ENCODE results near the gene LMNTD1.

LMNTD1 gene

DNA sequence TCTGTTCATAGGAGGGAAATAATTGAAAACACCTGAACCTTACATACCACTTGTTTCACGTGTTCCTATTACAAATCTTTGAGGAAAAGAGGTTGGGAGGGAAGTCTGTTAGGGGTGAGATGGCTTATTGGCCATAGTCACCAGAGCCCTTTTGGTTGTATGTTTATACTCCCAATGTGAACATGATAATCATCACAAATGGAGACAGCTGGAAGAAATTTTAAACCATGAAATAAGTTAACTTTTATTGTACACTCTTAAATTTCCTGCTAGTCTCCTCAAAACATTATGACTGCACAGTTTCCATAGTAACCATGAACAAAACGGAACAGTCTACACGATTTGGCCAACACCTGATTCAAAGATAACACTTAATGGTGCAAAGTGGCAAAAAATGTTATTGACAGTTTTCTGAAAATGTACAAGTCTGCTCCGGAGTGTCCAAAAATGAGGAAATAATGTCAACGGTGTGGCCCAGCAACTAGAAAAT, 56.9 kb downstream of the LMNTD1 start:
- Histone ChIP-seq H3K4me3 (ENCODE audit: low read depth, low read length) (no peak overlapping the region), H3K9me3 (ENCODE audit: control insufficient read depth, insufficient read depth, low read depth, low read length) (no peaks in the 10 kb centered on the region), H3K36me3 (ENCODE audit: control insufficient read depth in 2 of 2, insufficient read depth in 1 of 2, low read length in 2 of 2) (no peaks in the 10 kb centered on the region), H3K27ac (ENCODE audit: extremely low read depth, low read depth, low read length) (no peak overlapping the region), H3K4me1 (ENCODE audit: control insufficient read depth, insufficient read depth, low read length) (no peaks in the 10 kb centered on the region)
- CTCF ChIA-PET = interaction anchor here (0.6 kb wide), 2 partner anchors 9 to 23 kb away, joined by 3 read pairs; no protein-coding TSS in a partner anchor
- TF ChIP-seq ZNF776 (tag by site-specific recombination; IDR thresholded peaks at IDR 0.05; ENCODE audit: borderline replicate concordance) (no peak), SP7 (tag by site-specific recombination; IDR thresholded peaks at IDR 0.05) (no peak)
- POLR2A ChIA-PET = no interaction called here

DNA sequence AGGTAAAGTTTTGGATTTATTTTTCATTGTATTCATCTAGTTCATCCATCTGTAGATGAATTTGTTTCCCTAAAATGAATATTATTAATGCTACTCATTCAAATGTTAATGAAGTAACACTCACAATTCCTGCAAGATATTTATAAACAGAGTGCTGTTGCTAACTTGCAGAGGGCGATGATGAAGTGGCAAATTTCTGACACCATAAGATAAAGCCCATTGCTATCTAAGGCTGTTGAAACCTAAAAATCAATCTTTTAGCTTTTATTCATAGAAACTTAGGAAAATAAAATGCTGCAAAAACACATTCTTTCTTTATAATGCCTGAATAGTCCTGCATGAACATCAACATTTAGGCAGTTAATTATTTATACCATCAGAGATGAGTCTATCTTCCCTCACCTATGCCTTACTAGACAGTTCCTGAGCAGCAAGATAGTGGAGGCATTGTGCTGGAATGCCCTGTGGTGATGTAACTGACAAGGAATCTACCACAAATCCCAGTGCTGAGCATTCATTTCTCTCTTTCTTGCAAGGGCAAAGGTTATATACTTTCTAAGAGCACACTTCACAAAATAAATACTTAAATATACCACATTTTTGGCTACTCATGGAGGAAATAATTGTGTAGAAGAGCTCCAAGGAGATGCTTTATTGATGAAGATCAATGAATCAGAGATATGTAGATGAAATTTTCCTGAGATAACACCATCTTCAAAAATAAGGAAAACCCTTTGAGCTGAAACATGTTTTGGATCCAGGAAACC, 57.6 kb downstream of the LMNTD1 start:
- H3K9me3 ChIP-seq (ENCODE audit: control insufficient read depth, insufficient read depth, low read depth, low read length) = no peaks in the 10 kb centered on the region
- no peak overlapping the region for H3K4me3 ChIP-seq (ENCODE audit: low read depth, low read length)
- ChIA-PET CTCF (no interaction called here), POLR2A (no interaction called here)
- TF ChIP-seq HOXD13 (CRISPR knock-in tag; IDR thresholded peaks at IDR 0.05; ENCODE audit: borderline replicate concordance) (no peak), ZNF600 (tag by site-specific recombination; IDR thresholded peaks at IDR 0.05) (peak; percentile 40; the same call in 1 of the 2 replicates)
- H3K4me1 ChIP-seq (ENCODE audit: control insufficient read depth, insufficient read depth, low read length) = no peaks in the 10 kb centered on the region
- no peak overlapping the region for H3K27ac ChIP-seq (ENCODE audit: extremely low read depth, low read depth, low read length)
- H3K36me3 ChIP-seq (ENCODE audit: control insufficient read depth in 2 of 2, insufficient read depth in 1 of 2, low read length in 2 of 2) = no peaks in the 10 kb centered on the region

DNA sequence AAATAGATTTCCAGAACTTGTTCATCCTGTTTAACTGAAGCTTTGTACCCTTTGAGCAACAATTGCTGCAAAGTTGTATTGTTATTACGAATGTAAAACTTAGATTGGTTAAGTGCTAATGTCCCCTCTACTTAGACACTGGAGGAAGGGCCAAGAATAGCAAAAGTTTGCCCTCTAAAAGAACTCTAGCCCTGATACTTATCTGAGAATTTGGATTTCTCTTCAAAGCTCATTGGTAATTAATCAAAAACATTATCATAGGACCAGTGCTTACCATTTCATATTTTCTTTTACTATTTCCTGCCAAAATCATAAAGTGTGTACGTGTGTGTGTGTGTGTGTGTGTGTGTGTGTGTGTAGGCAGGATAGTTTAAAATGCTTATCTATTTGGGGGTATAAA, 58.2 kb downstream of the LMNTD1 start:
- Histone ChIP-seq H3K27ac (ENCODE audit: extremely low read depth, low read depth, low read length) (no peak overlapping the region), H3K9me3 (ENCODE audit: control insufficient read depth, insufficient read depth, low read depth, low read length) (no peaks in the 10 kb centered on the region), H3K4me1 (ENCODE audit: control insufficient read depth, insufficient read depth, low read length) (no peaks in the 10 kb centered on the region), H3K36me3 (ENCODE audit: control insufficient read depth in 2 of 2, insufficient read depth in 1 of 2, low read length in 2 of 2) (no peaks in the 10 kb centered on the region), H3K4me3 (ENCODE audit: low read depth, low read length) (no peak overlapping the region)
- ChIA-PET POLR2A (no interaction called here), CTCF (interaction anchor here (0.6 kb wide), 1 partner anchor 18 kb away, joined by 4 read pairs; no protein-coding TSS in a partner anchor)
- TF ChIP-seq, protein P1, sequence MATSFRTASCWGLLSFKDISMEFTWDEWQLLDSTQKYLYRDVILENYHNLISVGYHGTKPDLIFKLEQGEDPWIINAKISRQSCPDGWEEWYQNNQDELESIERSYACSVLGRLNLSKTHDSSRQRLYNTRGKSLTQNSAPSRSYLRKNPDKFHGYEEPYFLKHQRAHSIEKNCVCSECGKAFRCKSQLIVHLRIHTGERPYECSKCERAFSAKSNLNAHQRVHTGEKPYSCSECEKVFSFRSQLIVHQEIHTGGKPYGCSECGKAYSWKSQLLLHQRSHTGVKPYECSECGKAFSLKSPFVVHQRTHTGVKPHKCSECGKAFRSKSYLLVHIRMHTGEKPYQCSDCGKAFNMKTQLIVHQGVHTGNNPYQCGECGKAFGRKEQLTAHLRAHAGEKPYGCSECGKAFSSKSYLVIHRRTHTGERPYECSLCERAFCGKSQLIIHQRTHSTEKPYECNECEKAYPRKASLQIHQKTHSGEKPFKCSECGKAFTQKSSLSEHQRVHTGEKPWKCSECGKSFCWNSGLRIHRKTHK (tag by site-specific recombination; IDR thresholded peaks at IDR 0.05) = no peak
- TF ChIP-seq ZNF366 (tag by site-specific recombination; conservative IDR thresholded peaks at IDR 0.05) (no peak), ZNF394 (tag by site-specific recombination; IDR thresholded peaks at IDR 0.05; ENCODE audit: borderline replicate concordance) (no peak)
- TF ChIP-seq, protein P2, sequence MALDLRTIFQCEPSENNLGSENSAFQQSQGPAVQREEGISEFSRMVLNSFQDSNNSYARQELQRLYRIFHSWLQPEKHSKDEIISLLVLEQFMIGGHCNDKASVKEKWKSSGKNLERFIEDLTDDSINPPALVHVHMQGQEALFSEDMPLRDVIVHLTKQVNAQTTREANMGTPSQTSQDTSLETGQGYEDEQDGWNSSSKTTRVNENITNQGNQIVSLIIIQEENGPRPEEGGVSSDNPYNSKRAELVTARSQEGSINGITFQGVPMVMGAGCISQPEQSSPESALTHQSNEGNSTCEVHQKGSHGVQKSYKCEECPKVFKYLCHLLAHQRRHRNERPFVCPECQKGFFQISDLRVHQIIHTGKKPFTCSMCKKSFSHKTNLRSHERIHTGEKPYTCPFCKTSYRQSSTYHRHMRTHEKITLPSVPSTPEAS (tag by site-specific recombination; IDR thresholded peaks at IDR 0.05) = peak; percentile 38; the same call in 1 of the 2 replicates

DNA sequence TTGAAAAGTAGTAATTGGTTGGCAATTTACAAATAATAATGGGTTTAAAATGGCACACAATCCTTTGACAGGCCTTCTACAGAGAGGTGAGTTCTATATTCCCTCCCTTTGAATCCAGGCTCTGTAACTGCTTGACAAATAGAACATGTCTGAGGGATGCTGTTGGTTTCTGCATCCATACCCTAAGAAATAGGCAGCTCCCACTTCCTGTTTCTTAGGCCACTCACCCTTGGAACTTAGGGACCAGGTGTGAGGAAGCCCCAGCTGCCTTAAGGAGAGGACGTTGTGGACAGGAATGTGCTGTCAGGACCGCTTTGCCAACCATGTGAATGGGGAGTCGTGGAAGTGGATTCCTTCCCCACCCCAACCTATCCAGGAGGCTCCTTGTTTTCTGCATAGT, 59.4 kb downstream of the LMNTD1 start:
- ChIA-PET CTCF (no interaction called here), POLR2A (no interaction called here)
- TF ChIP-seq ZNF658 (tag by site-specific recombination; IDR thresholded peaks at IDR 0.05) = no peak
- TF ChIP-seq, protein P3, sequence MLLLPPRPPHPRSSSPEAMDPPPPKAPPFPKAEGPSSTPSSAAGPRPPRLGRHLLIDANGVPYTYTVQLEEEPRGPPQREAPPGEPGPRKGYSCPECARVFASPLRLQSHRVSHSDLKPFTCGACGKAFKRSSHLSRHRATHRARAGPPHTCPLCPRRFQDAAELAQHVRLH (tag by site-specific recombination; IDR thresholded peaks at IDR 0.05) = no peak
- no peak for TF ChIP-seq GLI4 (tag by site-specific recombination; IDR thresholded peaks at IDR 0.05)
- no peak for TF ChIP-seq KLF7 (tag by site-specific recombination; IDR thresholded peaks at IDR 0.05; ENCODE audit: borderline replicate concordance)
- TF ChIP-seq ZNF549 (tag by site-specific recombination; IDR thresholded peaks at IDR 0.05) = no peak
- TF ChIP-seq, protein P2 (tag by site-specific recombination; IDR thresholded peaks at IDR 0.05) = no peak
- TF ChIP-seq ZNF416 (tag by site-specific recombination; IDR thresholded peaks at IDR 0.05) = no peak
- no peak for TF ChIP-seq ZNF670 (tag by site-specific recombination; IDR thresholded peaks at IDR 0.05; ENCODE audit: low read depth)
- TF ChIP-seq YY1 (tag by site-specific recombination; IDR thresholded peaks at IDR 0.05) = no peak
- no peak for TF ChIP-seq ZNF654 (tag by site-specific recombination; IDR thresholded peaks at IDR 0.05; ENCODE audit: low read depth)
- no peak for TF ChIP-seq ZNF16 (tag by site-specific recombination; IDR thresholded peaks at IDR 0.05; ENCODE audit: low read depth)
- no peak for TF ChIP-seq ZNF426 (tag by site-specific recombination; IDR thresholded peaks at IDR 0.05)
- no peak for TF ChIP-seq HOXC10 (CRISPR knock-in tag; IDR thresholded peaks at IDR 0.05)
- TF ChIP-seq ZNF239 (tag by site-specific recombination; IDR thresholded peaks at IDR 0.05) = no peak
- no peak for TF ChIP-seq ZNF510 (tag by site-specific recombination; IDR thresholded peaks at IDR 0.05; ENCODE audit: insufficient replicate concordance)
- TF ChIP-seq KLF16 (tag by site-specific recombination; IDR thresholded peaks at IDR 0.05) = no peak

More for the DNA sequence above, 59.4 kb downstream of the LMNTD1 start:
- Histone ChIP-seq H3K36me3 (ENCODE audit: control insufficient read depth in 2 of 2, insufficient read depth in 1 of 2, low read length in 2 of 2) (no peaks in the 10 kb centered on the region), H3K9me3 (ENCODE audit: control insufficient read depth, insufficient read depth, low read depth, low read length) (no peaks in the 10 kb centered on the region), H3K4me1 (ENCODE audit: control insufficient read depth, insufficient read depth, low read length) (no peaks in the 10 kb centered on the region), H3K4me3 (ENCODE audit: low read depth, low read length) (no peak overlapping the region), H3K27ac (ENCODE audit: extremely low read depth, low read depth, low read length) (no peak overlapping the region)
